Measurements from ENCODE around the gene CARS2.
A peak's percentile ranks its signal among the peaks of the same experiment; 100 is the strongest.

The CARS2 gene

DNA sequence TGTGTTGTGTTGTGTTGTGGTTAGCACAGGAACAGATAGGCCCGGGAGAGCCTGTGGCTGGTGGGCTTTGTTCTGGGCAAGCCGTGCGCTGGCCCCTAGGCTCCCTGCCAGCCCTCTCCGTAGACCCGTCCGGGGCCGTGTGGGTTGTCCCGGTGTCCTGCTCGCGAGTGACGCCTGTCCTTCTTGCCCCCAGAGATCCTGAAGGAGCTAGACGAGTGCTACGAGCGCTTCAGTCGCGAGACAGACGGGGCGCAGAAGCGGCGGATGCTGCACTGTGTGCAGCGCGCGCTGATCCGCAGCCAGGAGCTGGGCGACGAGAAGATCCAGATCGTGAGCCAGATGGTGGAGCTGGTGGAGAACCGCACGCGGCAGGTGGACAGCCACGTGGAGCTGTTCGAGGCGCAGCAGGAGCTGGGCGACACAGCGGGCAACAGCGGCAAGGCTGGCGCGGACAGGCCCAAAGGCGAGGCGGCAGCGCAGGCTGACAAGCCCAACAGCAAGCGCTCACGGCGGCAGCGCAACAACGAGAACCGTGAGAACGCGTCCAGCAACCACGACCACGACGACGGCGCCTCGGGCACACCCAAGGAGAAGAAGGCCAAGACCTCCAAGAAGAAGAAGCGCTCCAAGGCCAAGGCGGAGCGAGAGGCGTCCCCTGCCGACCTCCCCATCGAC lies 13.3 kb upstream of the CARS2 start:
- Histone ChIP-seq H3K4me3 (ENCODE audit: low read length) (no peak overlapping the region), H3K36me3 (ENCODE audit: insufficient read depth, low read depth, low read length) (peaks cover 24% of the 10 kb centered on the region), H3K4me1 (ENCODE audit: insufficient read depth, low read length) (peaks cover 9% of the 10 kb centered on the region; the same call in 1 of the 2 replicates), H3K27ac (ENCODE audit: low read length) (no peak overlapping the region), H3K9me3 (ENCODE audit: insufficient read depth, low read depth, low read length) (no peaks in the 10 kb centered on the region), H3K27me3 (ENCODE audit: insufficient read depth, low read length) (no peaks in the 10 kb centered on the region), H3K9ac (ENCODE audit: low read depth, low read length) (no peak overlapping the region)

DNA sequence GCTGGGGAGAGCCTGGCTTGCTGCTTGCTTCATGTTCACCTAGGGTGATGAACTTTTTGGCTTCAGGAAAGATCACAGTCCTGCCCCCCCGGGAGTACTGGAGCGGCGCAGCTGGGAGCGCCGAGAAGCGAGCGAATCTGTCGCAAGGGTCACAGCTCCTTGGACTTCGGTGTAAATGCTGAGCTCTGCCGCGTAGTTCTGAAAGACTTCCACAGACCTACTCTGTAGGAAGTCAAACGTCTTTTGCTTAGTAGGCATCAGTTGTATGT lies 10.3 kb upstream of the CARS2 start:
- H3K36me3 ChIP-seq (ENCODE audit: insufficient read depth, low read depth, low read length), result peaks cover 18% of the 10 kb centered on the region
- H3K27me3 ChIP-seq (ENCODE audit: insufficient read depth, low read length), result no peaks in the 10 kb centered on the region
- peak overlapping the region; percentile 96 for H3K4me3 ChIP-seq (ENCODE audit: low read length)
- no peak overlapping the region for H3K27ac ChIP-seq (ENCODE audit: low read length)
- H3K9ac ChIP-seq (ENCODE audit: low read depth, low read length), result peak overlapping the region; percentile 96
- H3K9me3 ChIP-seq (ENCODE audit: insufficient read depth, low read depth, low read length), result no peaks in the 10 kb centered on the region
- peaks cover 14% of the 10 kb centered on the region; the same call in 1 of the 2 replicates for H3K4me1 ChIP-seq (ENCODE audit: insufficient read depth, low read length)

DNA sequence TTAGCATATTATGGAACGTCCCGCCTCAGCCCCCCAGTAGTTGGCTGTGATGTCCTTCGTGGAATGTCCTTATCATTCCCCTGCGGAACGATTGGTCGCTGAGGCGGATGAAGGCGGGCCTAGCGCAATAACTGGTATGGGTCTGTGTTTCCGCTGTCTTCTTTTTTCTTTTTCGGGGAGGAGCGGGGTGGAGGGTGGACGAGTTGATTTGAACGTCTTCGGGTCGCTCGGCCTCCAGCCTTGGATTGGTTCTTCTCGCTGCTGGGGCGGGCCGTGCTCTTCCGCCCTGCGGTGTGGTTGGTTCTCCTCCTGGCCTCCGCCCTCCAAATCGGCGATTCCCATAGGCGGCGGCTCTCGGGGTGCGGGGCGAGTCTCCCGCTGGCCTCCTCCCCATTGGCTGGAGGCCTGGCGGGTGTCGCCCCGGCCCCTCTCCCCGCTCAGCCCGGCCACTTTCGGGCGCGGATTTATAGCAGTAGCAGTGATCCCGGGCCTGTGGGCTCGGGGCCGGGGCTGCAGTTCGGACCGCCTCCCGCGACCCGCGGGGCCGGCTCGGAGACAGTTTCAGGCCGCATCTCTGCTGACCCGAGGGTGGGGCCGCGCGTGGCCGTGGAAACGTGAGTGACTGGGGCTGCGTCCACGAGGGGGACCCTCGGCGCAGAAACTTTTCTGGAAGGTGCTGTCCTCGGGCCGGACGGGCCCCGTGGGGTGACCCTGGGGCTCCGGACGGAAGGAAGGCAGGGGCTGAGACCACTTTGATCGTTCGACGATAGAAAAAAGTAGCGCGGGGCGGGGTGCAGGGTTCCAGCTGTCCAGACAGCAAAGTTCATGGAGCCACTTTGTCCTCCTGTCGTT lies 9.7 kb upstream of the CARS2 start:
- Histone ChIP-seq H3K27ac (ENCODE audit: low read length) (no peak overlapping the region), H3K36me3 (ENCODE audit: insufficient read depth, low read depth, low read length) (peaks cover 13% of the 10 kb centered on the region), H3K4me1 (ENCODE audit: insufficient read depth, low read length) (peaks cover 14% of the 10 kb centered on the region; the same call in 1 of the 2 replicates), H3K9ac (ENCODE audit: low read depth, low read length) (peak overlapping the region; percentile 96), H3K4me3 (ENCODE audit: low read length) (peak overlapping the region; percentile 96), H3K27me3 (ENCODE audit: insufficient read depth, low read length) (no peaks in the 10 kb centered on the region), H3K9me3 (ENCODE audit: insufficient read depth, low read depth, low read length) (no peaks in the 10 kb centered on the region)

DNA sequence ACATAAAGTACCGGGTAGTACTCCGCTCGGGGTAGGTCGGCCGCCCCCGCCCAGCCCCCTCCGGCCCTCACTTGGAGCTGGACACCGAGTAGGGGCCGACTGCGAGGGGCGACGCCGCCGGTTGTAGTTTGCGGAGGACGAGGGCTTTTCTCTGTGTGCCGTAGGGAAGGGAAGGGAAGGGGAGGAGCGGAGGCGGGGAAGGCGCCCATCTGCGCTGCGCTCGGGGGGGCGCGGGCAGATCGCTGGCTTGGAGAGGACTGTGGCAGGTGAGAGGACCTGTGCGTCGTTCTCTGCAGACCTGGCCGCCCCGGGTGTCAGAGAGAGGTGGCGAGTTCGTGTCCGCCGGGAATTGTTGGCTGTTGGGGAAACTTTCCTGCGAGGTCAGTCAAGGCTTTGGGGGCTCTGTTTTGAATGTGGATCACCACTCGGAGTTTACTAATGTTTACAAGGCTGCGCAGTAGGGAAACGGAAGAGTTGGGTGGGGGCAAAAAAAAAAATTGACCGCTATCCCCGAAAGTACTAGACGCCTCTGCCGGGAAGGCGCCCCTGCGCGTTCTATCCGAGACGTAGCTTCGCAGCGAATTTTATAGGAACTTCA lies 9.0 kb upstream of the CARS2 start:
- H3K36me3 ChIP-seq (ENCODE audit: insufficient read depth, low read depth, low read length), result peaks cover 6% of the 10 kb centered on the region
- peak overlapping the region; percentile 78 for H3K27ac ChIP-seq (ENCODE audit: low read length)
- H3K4me1 ChIP-seq (ENCODE audit: insufficient read depth, low read length), result peaks cover 14% of the 10 kb centered on the region; the same call in 1 of the 2 replicates

DNA sequence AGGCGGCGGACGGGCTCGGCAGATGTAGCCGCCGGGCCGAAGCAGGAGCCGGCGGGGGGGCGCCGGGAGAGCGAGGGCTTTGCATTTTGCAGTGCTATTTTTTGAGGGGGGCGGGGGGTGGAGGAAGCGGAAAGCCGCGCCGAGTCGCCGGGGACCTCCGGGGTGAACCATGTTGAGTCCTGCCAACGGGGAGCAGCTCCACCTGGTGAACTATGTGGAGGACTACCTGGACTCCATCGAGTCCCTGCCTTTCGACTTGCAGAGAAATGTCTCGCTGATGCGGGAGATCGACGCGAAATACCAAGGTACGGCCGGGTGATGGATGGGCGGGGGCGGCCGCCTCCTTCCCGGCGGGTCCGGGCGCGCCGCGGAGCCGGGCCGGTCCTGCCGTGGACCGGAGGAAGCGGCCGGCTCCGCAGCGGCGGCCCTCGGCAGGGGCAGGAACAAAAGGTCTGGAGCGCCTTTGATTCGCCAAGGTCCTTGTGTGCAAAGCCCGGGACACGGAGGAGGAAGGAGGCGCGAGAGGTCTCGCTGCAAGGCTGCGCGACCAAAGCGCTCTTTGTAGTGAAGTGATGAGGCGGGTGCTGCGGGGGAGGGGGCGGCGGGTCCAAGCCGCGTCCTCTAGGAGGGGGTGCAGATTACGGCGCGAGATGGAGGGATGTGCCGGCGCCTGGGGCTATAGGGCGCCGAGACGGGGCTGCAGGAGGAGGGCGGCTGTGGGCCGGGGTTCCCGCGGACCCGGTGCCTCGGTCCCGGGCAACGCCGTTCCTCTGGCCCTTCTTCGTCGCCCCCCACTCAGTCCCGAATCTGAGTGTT lies 8.3 kb upstream of the CARS2 start:
- Histone ChIP-seq H3K36me3 (ENCODE audit: insufficient read depth, low read depth, low read length) (no peaks in the 10 kb centered on the region), H3K9ac (ENCODE audit: low read depth, low read length) (peak overlapping the region; percentile 94), H3K9me3 (ENCODE audit: insufficient read depth, low read depth, low read length) (no peaks in the 10 kb centered on the region), H3K4me1 (ENCODE audit: insufficient read depth, low read length) (peaks cover 14% of the 10 kb centered on the region; the same call in 1 of the 2 replicates), H3K27me3 (ENCODE audit: insufficient read depth, low read length) (no peaks in the 10 kb centered on the region), H3K4me3 (ENCODE audit: low read length) (peak overlapping the region; percentile 86), H3K27ac (ENCODE audit: low read length) (peak overlapping the region; percentile 78)

More for the DNA sequence above, 9.0 kb upstream of the CARS2 start:
- Histone ChIP-seq H3K4me3 (ENCODE audit: low read length) (peak overlapping the region; percentile 86), H3K9ac (ENCODE audit: low read depth, low read length) (peak overlapping the region; percentile 94), H3K27me3 (ENCODE audit: insufficient read depth, low read length) (no peaks in the 10 kb centered on the region), H3K9me3 (ENCODE audit: insufficient read depth, low read depth, low read length) (no peaks in the 10 kb centered on the region)

DNA sequence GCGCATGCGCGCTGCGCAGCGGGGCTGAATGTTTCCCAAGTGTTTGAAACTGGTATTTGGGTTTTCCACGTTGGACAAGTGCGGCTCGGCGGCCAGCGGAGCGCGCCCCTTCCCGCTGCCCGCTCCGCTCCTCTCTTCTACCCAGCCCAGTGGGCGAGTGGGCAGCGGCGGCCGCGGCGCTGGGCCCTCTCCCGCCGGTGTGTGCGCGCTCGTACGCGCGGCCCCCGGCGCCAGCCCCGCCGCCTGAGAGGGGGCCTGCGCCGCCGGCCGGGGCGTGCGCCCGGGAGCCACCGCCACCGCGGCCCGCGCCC lies 7.7 kb upstream of the CARS2 start, which contains the start of gene ING1:
TSS of gene ING1 (plus strand) at position 59 of the 311 bp plus-strand sequence. CDS start 450 bp downstream, outside the sequence.
- H3K27ac ChIP-seq (ENCODE audit: low read length), result peak within 1 kb of the TSS; percentile 99
- H3K4me1 ChIP-seq (ENCODE audit: insufficient read depth, low read length), result peaks cover 14% of the 10 kb centered on the region; the same call in 1 of the 2 replicates
- H3K9ac ChIP-seq (ENCODE audit: low read depth, low read length), result peak within 1 kb of the TSS; percentile 98
- H3K4me3 ChIP-seq (ENCODE audit: low read length), result peak within 1 kb of the TSS; percentile 86
- no peaks in the 10 kb centered on the region for H3K36me3 ChIP-seq (ENCODE audit: insufficient read depth, low read depth, low read length)
- no peaks in the 10 kb centered on the region for H3K27me3 ChIP-seq (ENCODE audit: insufficient read depth, low read length)
- H3K9me3 ChIP-seq (ENCODE audit: insufficient read depth, low read depth, low read length), result no peaks in the 10 kb centered on the region

DNA sequence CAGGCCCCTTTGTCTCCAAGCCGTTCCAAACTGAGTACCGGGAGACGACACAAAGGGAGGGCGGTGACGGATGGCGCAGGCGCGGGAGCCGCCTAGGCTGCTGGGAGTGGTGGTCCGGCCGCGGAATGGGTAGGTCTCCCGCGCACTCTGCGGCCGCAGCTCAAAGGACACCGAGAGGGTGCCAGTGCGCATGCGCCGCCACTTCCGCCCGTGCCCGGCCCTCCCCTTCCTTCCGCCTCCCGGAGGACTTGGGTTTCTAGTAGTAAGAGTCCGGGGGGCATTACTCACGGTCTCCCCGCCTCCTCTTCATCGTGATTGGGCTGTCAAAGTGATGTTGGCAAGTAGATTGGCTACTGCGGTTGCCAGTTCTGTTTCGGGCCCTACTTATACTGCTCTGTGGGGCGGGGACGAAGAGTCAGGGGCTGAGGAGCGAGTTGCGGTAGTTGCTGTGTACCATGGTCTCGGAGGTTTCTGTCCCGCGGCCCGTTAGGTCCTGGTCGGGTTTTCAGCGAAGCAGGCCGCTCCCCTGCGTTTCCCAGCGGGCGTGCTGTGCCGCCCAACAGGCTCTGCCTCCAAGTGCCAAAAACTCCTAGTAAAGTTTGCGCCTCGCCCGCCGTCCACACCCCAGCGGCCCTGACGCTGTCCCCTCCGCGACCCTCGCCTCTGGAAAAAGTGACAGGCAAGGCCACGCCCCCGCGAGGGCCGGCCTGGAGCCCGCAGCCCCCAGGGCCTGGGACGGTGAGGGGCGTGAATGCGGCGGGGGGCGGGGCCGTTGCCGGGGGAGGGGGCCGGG lies 7.1 kb upstream of the CARS2 start:
- H3K4me3 ChIP-seq (ENCODE audit: low read length), result peak overlapping the region; percentile 86
- H3K9ac ChIP-seq (ENCODE audit: low read depth, low read length), result peak overlapping the region; percentile 98
- peak overlapping the region; percentile 99 for H3K27ac ChIP-seq (ENCODE audit: low read length)
- no peaks in the 10 kb centered on the region for H3K27me3 ChIP-seq (ENCODE audit: insufficient read depth, low read length)
- H3K9me3 ChIP-seq (ENCODE audit: insufficient read depth, low read depth, low read length), result no peaks in the 10 kb centered on the region
- H3K36me3 ChIP-seq (ENCODE audit: insufficient read depth, low read depth, low read length), result no peaks in the 10 kb centered on the region
- H3K4me1 ChIP-seq (ENCODE audit: insufficient read depth, low read length), result peaks cover 14% of the 10 kb centered on the region; the same call in 1 of the 2 replicates

DNA sequence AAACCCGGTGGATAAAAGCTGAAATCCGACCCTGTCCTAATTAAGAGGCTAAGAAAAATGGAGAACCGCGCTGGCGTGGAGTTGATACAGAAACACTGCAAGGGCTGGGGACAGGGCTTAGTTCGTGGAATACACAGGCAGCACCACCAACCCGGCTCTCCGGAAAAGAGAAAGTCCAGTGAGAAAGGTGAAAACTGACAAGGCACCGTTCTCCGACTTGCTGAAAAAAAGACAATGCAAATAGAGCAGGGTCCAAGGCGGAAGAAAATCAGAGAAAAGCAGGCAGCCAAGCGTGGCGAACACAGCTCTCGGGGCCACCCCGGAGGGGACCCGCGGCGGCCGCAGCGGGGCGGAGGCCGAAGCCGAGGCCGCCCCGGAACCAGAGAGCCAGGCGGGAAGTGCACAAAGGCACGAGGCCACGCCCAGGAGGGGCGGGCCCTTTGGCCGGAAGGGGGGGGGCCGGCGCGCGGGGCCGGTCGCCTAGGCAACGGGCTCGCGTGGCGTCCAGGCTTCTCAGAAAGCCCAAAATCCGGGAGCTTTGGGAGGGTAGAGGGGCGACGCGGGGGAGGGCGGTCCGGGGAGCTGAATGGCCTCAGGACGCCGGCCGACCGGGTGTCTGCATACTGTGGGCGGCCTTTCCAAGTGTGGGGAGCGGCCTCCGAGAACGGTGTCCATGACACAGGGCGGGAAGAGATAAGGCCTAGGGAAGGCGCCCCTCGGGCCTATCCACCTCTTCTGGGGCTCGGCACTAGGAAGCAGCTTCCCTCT lies 6.3 kb upstream of the CARS2 start:
- peaks cover 11% of the 10 kb centered on the region; the same call in 1 of the 2 replicates for H3K4me1 ChIP-seq (ENCODE audit: insufficient read depth, low read length)
- peak overlapping the region; percentile 99 for H3K27ac ChIP-seq (ENCODE audit: low read length)
- no peaks in the 10 kb centered on the region for H3K9me3 ChIP-seq (ENCODE audit: insufficient read depth, low read depth, low read length)
- H3K9ac ChIP-seq (ENCODE audit: low read depth, low read length), result peak overlapping the region; percentile 98
- no peaks in the 10 kb centered on the region for H3K27me3 ChIP-seq (ENCODE audit: insufficient read depth, low read length)
- no peaks in the 10 kb centered on the region for H3K36me3 ChIP-seq (ENCODE audit: insufficient read depth, low read depth, low read length)
- peak overlapping the region; percentile 86 for H3K4me3 ChIP-seq (ENCODE audit: low read length)

DNA sequence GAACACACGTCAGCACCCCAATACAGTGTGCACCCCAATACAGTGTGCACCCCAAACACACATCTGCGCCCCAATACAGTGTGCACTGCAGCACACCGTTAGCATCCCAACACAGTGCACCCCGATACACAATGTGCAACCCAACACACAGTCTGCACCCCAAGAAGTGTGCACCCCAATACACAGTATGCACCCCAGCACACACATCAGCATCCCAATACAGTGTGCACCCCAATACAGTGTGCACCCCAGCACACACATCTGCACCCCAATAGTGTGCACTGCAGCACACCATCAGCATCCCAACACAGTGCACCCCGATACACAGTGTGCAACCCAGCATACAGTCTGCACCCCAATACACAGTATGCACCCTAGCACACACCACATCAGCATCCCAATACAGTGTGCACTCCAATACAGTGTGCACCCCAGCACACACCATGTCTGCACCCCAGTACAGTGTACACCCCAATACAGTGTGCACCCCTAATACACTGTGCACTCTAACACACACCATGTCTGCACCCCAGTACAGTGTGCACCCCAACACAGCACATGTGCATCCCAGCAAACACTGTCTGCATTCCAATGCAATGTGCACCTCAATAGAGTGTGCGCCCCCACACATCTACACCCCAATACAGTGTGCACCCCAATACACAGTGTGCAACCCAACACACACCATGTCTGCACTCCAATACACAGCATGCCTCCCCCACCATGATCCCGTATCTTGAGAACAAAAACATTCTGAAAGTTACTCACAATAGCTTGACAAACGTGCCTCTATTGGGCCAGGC lies 855 bp upstream of the CARS2 start:
- Histone ChIP-seq H3K27me3 (ENCODE audit: insufficient read depth, low read length) (no peaks in the 10 kb centered on the region), H3K9ac (ENCODE audit: low read depth, low read length) (peak overlapping the region; percentile 69; the same call in 1 of the 2 replicates), H3K36me3 (ENCODE audit: insufficient read depth, low read depth, low read length) (peaks cover 7% of the 10 kb centered on the region; the same call in 1 of the 2 replicates), H3K9me3 (ENCODE audit: insufficient read depth, low read depth, low read length) (no peaks in the 10 kb centered on the region), H3K4me3 (ENCODE audit: low read length) (peak overlapping the region; percentile 62), H3K27ac (ENCODE audit: low read length) (no peak overlapping the region), H3K4me1 (ENCODE audit: insufficient read depth, low read length) (peaks cover 4% of the 10 kb centered on the region; the same call in 1 of the 2 replicates)
